ENCODE data around the gene CASQ1.

- TF ChIP-seq POLR2AphosphoS5 (IDR thresholded peaks at IDR 0.05) (no peak), CTCF (IDR thresholded peaks at IDR 0.05) (no peak)
Observed at GRCh38 chr1:160168016-160168415, 22.4 kb upstream of the CASQ1 start.

All from esophagus muscularis mucosa (tissue), 3 donors.